ENCODE results near the gene SYT9.

DNA sequence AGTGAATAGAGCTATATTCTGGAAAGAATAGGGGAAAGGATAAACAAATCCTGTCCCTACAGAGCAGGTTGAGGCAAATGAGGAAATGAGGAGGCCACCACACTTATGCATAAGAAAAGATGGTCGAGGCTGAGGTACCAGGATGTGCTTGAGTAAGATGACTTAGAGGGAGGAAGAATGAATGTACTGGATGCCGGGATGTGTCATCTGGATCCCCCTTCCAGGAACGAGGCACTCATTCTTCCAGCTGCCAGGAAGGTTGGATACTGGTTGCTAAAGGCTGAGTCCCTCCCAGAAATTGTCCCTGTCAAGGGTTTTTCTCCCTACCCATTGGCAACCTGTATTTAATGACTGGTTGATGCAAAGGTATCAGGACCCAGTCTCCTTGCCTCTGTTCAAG lies 31.1 kb upstream of the SYT9 start:
- TF ChIP-seq POLR2A (IDR thresholded peaks at IDR 0.05; ENCODE audit: low read depth, low read length) (no peak), POLR2AphosphoS5 (IDR thresholded peaks at IDR 0.05; ENCODE audit: low read depth, low read length) (no peak), TAF1 (IDR thresholded peaks at IDR 0.05; ENCODE audit: borderline replicate concordance, low read depth, low read length) (no peak)

Measured in GM12892 (cell line).